ENCODE results near the gene ADISSP. TPM values are rescaled to one million over a fixed set of nuclear protein-coding genes. Genes with fewer than 3 reads are reported as not detected.

Gene ADISSP
- total RNA-seq, 1 donor from 2014 or later: 10.2 TPM

DNA sequence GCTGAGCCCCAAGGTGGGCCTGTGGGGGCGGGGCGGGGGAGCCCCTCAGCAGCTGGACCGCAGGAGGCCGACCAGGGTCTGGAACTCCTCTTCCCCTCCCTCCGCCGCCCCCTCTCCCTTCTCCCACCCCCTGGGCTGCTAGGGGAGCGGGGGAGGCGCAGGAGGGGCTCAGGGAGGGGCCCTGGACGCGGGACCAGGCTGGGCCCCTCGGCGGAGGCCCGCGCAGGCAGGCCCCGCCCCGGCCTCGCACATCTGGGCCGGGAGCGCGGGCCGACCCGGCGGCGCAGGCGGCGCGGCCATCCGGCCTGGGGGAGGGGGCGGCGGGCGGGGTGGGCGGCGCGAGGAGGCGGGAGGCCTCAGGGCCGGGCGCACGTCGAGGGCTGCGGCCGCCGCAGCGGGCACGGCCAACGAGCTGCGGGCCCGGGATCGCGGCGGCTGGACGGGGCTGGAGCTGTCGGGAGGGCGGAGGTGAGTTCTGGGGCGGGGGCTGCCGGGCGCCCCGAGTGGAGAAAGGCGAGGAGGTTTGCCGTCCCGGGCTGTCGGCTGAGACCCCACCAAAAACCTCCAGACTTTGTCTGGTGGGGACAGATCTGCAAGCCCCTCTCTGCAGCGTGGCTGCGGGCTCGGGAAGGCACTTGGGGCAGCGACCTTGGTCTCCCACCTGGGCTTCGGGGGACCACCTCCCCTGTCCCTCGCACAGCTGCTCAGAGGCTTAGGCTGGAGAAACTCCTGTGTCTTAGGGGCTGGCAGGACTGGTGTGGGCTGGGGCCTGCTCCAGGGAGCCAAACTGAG lies 35.0 kb downstream of the ADISSP start, which contains the start of gene HSPA12B:
HSPA12B (plus strand) TSS at position 359 of the 792 bp plus-strand sequence. CDS start 5,990 bp downstream, outside the sequence.
- peaks cover 41% of the 10 kb centered on the region for H3K27me3 ChIP-seq (ENCODE audit: low read depth)
- intact Hi-C loops (cut with micrococcal nuclease): no loop called here
- peaks cover 93% of the 10 kb centered on the region for H3K4me1 ChIP-seq

GRCh38 chr20:3731944-3732326 lies 35.6 kb downstream of the ADISSP start:
- peaks cover 3% of the 10 kb centered on the region for H3K36me3 ChIP-seq
- no peaks in the 10 kb centered on the region for H3K9me3 ChIP-seq (replicated peaks)
- DNase-seq: no peak
- intact Hi-C loops (cut with micrococcal nuclease): no loop called here
- H3K4me3 ChIP-seq: peak overlapping the region; percentile 78
- H3K27ac ChIP-seq (replicated peaks): peak overlapping the region; percentile 95
- H3K27me3 ChIP-seq (ENCODE audit: low read depth): peaks cover 47% of the 10 kb centered on the region
- peaks cover 93% of the 10 kb centered on the region for H3K4me1 ChIP-seq
- TF ChIP-seq CTCF (IDR thresholded peaks at IDR 0.05; ENCODE audit: borderline replicate concordance): no peak

More for the DNA sequence above, 35.0 kb downstream of the ADISSP start, which contains the start of gene HSPA12B:
- Histone ChIP-seq H3K4me3 (peak within 1 kb of the TSS; percentile 78), H3K9me3 (replicated peaks) (no peaks in the 10 kb centered on the region), H3K27ac (replicated peaks) (peak within 1 kb of the TSS; percentile 95), H3K36me3 (peaks cover 3% of the 10 kb centered on the region)
- no peak for DNase-seq
- no peak for TF ChIP-seq CTCF (IDR thresholded peaks at IDR 0.05; ENCODE audit: borderline replicate concordance)

DNA sequence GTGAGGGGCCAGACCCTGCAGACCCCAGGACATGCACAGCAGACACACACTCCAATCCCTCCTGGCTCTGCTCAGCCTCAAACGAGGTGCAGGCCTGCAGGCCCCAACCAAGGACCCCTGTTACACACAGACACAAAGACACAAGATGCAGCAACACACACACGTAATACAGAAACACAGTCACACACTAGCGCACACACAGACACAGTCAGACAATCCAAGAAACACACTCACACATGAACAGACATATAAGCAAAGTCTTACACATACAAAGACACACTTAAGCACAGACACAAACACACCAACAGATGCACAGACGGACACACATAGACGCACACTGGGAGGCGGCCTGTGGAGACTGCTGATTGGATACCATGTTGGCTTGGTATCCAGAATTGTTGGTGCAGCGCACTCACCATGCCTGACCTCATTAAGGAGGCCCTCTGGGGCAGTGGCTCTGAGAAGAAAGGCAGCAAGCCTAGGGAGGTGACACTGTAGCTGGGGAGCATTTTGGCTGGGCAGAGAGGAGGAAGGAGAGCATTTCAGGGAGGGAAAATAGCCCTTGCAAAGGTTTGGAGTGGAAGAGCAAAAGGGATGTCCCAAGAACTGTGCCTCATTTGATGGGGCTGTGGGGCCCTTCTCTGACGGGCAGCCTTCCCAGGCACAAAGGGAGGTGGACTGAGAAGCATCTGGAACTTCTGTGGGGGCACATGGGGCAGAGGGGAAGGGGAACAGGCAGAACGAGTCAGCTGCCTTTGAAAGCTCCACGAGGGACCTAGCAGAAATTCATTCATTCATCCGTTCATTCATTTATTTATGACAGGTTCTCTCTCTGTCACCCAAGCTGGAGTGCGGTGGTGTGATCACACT lies 36.5 kb downstream of the ADISSP start:
- Histone ChIP-seq H3K27ac (replicated peaks) (peak overlapping the region; percentile 95), H3K36me3 (no peaks in the 10 kb centered on the region), H3K9me3 (replicated peaks) (no peaks in the 10 kb centered on the region), H3K4me3 (no peak overlapping the region), H3K4me1 (peaks cover 87% of the 10 kb centered on the region), H3K27me3 (ENCODE audit: low read depth) (peaks cover 55% of the 10 kb centered on the region)
- no peak for TF ChIP-seq CTCF (IDR thresholded peaks at IDR 0.05; ENCODE audit: borderline replicate concordance)
- no peak for DNase-seq
- intact Hi-C loops (cut with micrococcal nuclease): no loop called here

DNA sequence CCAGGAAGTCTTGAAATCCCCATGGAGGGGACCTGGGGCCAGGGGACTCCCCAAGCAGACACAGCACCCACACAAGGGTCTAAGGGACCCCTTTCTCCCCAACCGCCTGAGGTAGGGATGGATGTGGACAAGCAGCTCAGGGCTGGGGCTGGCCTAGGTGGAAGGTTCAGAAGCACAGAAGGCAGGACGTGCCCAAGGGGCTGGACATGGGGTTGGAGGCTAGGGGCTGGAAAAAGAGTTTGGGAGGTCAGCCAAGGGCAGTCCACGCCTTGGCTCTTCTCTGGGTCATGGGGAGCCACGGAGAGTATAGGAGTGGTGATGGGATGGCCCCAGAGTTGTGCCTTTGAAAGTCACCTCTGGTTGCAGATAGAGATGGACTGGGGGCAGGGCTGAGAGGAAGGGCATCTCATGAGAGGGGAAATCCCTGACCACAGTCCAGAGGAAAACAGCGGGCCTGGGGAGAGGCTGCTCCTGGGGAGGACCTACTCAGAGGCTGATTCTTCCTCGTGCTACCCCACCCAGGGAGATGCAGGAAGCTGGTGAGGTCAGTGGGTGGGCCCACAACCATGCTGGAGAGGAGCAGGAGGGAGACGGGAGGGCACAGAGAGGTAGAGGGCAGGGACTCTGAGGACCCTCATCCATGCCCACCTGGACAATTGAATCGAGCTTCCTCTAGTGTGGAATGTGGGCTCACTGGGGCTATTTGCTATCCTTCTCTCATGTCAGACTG lies 37.6 kb downstream of the ADISSP start:
- Histone ChIP-seq H3K27ac (replicated peaks) (peak overlapping the region; percentile 95), H3K4me3 (no peak overlapping the region), H3K27me3 (ENCODE audit: low read depth) (peaks cover 64% of the 10 kb centered on the region), H3K9me3 (replicated peaks) (no peaks in the 10 kb centered on the region), H3K4me1 (peaks cover 82% of the 10 kb centered on the region), H3K36me3 (no peaks in the 10 kb centered on the region)
- peak; percentile 54 for DNase-seq
- no peak for TF ChIP-seq CTCF (IDR thresholded peaks at IDR 0.05; ENCODE audit: borderline replicate concordance)
- intact Hi-C loops (cut with micrococcal nuclease): no loop called here

DNA sequence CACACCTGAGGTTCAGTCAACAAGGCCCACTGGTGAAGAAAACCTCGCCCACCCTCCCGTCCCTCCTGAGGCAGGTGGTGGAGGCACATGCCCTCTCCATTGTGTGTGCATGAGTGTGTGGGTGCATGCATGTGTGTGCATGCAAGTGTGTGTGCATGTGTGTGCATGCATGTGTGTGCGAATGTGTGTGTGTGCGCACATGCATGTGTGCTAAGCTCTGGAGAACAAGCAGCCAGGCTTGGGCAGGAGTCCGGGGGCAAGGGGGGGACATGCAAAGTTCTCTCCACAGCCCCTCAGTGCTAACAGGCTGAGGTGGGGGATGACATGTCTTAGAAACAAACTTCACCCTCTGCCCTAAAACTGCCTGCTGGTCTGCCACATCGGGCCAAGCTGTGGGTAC lies 38.2 kb downstream of the ADISSP start:
- intact Hi-C loops (cut with micrococcal nuclease): no loop called here
- Histone ChIP-seq H3K27me3 (ENCODE audit: low read depth) (peaks cover 64% of the 10 kb centered on the region), H3K4me3 (no peak overlapping the region), H3K9me3 (replicated peaks) (no peaks in the 10 kb centered on the region), H3K4me1 (peaks cover 78% of the 10 kb centered on the region), H3K36me3 (no peaks in the 10 kb centered on the region), H3K27ac (replicated peaks) (peak overlapping the region; percentile 95)
- TF ChIP-seq CTCF (IDR thresholded peaks at IDR 0.05; ENCODE audit: borderline replicate concordance): no peak
- no peak for DNase-seq
